Measurements from ENCODE around the gene EXOSC5. TPM values are rescaled to one million over a fixed set of nuclear protein-coding genes. Genes with fewer than 3 reads are reported as not detected.

The EXOSC5 gene
- total and polyA plus RNA-seq, 9 of the 15 experiments (the other 6 are each of a cell fraction or from before 2014, with no cell fraction given), result 10.9 to 75.5 (median 37.8) TPM

DNA sequence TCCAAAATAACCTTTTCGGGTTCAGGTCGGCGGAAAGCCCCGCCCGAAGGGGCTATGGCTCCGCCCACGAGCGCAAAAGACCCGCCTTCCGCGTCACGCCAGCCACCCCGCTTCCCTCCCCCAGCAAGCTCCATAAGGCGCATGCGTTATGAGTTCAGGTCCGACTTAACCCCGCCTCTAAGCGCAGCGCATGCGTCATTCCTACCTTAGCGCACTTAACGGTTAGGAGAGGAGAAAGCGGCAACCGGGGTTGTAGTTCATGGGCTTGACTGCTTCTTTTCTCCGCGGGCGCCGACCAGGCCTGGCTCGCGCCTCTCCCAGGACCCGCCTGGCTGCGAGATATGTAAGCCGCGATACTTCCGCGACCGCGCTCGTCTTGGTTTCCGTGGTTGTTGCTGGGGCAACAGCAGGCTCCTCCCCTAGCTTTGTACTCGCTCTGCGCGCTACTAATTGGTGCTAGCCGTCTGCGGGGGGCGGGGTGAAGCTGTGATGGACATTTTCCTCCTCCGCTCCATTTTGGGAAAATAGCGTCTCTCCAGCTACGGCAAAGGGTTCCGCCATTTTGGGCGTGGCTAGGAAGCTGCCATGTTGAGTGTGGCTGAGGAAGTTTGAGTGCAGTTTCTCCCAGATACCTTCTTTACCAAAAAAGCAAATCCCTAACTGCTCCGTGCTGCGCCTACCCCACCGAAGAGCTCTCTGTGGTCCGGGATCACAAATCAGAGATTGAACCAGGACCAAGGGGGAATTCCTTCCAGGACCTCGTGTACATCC is 33.2 kb downstream of the EXOSC5 start, which contains the start of gene B9D2 (continued):
- TF ChIP-seq, protein P1, sequence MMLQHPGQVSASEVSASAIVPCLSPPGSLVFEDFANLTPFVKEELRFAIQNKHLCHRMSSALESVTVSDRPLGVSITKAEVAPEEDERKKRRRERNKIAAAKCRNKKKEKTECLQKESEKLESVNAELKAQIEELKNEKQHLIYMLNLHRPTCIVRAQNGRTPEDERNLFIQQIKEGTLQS (IDR thresholded peaks at IDR 0.05), result 0 out of 2 replicates have a peak, but pooled peaks have one; percentile 12
- TF ChIP-seq, protein P1 (CRISPR knock-in tag; conservative IDR thresholded peaks at IDR 0.05), result 0 out of 2 replicates have a peak, but pooled peaks have one; percentile 72
- no peak for TF ChIP-seq TCF3 (CRISPR knock-in tag; IDR thresholded peaks at IDR 0.05)
- no peak for TF ChIP-seq NCOR1 (IDR thresholded peaks at IDR 0.05)
- no peak for TF ChIP-seq C11orf30 (IDR thresholded peaks at IDR 0.05; ENCODE audit: low read depth)
- TF ChIP-seq ZNF12 (CRISPR knock-in tag; IDR thresholded peaks at IDR 0.05), result no peak
- no peak for TF ChIP-seq ZNF174 (CRISPR knock-in tag; IDR thresholded peaks at IDR 0.05)
- no peak for TF ChIP-seq KDM1A (IDR thresholded peaks at IDR 0.05)
- peak; percentile 23 for TF ChIP-seq FOS (IDR thresholded peaks at IDR 0.05; ENCODE audit: extremely low read depth, insufficient read length)
- peak; percentile 82 for TF ChIP-seq POLR2H (tag; IDR thresholded peaks at IDR 0.05; ENCODE audit: low read depth)
- no peak; the same call in 1 of the 2 replicates for TF ChIP-seq CEBPG (CRISPR knock-in tag; IDR thresholded peaks at IDR 0.05)
- TF ChIP-seq CEBPG (tag; conservative IDR thresholded peaks at IDR 0.05 in 1 of 2, IDR thresholded peaks at IDR 0.05 in 1 of 2), result no peak
- TF ChIP-seq CREB1 (IDR thresholded peaks at IDR 0.05), result peak; percentile 75
- TF ChIP-seq CREB1 (CRISPR knock-in tag; IDR thresholded peaks at IDR 0.05), result peak; percentile 89
- TF ChIP-seq BACH1 (tag; IDR thresholded peaks at IDR 0.05), result no peak
- TF ChIP-seq ZNF239 (CRISPR knock-in tag; IDR thresholded peaks at IDR 0.05), result no peak
- TF ChIP-seq STAT5A (IDR thresholded peaks at IDR 0.05; ENCODE audit: borderline replicate concordance, low read length), result no peak
- no peak for TF ChIP-seq PHTF2 (CRISPR knock-in tag; IDR thresholded peaks at IDR 0.05)
- no peak for TF ChIP-seq RHOXF2B (CRISPR knock-in tag; conservative IDR thresholded peaks at IDR 0.05)
- TF ChIP-seq, protein P2, sequence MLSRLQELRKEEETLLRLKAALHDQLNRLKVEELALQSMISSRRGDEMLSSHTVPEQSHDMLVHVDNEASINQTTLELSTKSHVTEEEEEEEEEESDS (CRISPR knock-in tag; IDR thresholded peaks at IDR 0.05), result no peak
- TF ChIP-seq POLR3A (IDR thresholded peaks at IDR 0.05; ENCODE audit: borderline replicate concordance, extremely low read depth, insufficient read depth, insufficient read length), result no peak
- peak; percentile 89 for TF ChIP-seq PHF8 (IDR thresholded peaks at IDR 0.05; ENCODE audit: borderline replicate concordance, low read length)
- no peak for TF ChIP-seq EWSR1 (IDR thresholded peaks at IDR 0.05; ENCODE audit: borderline replicate concordance, low read depth, partially characterized antibody)
- TF ChIP-seq HDAC1 (IDR thresholded peaks at IDR 0.05), result no peak
- TF ChIP-seq, protein P3, sequence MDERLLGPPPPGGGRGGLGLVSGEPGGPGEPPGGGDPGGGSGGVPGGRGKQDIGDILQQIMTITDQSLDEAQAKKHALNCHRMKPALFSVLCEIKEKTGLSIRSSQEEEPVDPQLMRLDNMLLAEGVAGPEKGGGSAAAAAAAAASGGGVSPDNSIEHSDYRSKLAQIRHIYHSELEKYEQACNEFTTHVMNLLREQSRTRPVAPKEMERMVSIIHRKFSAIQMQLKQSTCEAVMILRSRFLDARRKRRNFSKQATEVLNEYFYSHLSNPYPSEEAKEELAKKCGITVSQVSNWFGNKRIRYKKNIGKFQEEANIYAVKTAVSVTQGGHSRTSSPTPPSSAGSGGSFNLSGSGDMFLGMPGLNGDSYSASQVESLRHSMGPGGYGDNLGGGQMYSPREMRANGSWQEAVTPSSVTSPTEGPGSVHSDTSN (CRISPR knock-in tag; IDR thresholded peaks at IDR 0.05; ENCODE audit: low read depth), result no peak
- TF ChIP-seq, protein P3 (tag; conservative IDR thresholded peaks at IDR 0.05; ENCODE audit: low read depth), result peak; percentile 92
- TF ChIP-seq MTA2 (IDR thresholded peaks at IDR 0.05; ENCODE audit: low read depth), result no peak
- no peak for TF ChIP-seq ZNF644 (tag; IDR thresholded peaks at IDR 0.05; ENCODE audit: low read depth)
